ENCODE data around the gene IGF2BP2.

DNA sequence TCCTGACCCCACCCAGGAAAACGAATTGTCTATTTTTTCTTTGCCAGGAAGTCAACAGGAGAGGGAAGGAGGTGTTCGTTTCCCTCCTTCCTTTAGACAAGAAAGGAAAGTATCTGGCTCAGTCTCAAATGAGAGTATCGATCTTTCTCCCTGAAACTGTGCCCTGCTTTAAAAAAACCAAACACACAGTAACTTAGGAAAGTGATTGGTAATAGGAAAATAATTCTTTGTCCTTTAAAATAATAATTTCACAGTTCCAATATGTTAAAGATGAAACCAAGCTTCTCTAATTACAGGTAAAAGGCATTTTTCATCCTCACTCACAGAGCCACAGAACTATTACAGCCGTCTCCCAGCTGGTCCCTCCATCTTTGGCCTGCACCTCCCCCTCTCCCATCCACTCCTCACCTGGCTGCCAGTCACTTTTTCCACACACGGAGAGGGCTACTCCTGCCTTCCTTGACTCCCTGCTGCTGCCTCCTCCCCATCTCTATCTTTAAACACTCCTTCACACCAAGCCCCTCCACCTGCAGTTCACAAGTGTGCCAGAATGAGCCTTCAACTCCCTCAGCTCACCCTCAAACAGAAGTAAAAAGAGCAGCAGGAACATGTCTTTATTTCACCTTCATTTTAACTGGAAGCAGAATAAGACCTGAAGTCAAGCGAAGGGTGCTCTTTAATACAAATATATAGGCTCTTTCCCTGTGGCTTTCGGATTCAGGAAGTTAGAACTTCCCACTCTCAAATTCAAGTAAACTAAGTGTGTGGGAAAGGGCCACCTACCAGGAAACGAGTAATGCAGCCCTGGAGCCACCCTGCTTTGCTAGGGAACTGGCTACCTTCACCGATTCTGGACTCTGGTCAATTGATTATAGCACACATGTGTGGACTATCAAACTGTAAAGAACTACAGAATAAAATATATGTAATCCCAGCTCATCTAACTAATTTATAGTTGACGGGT lies 122.3 kb downstream of the IGF2BP2 start:
- TF ChIP-seq, protein P1, sequence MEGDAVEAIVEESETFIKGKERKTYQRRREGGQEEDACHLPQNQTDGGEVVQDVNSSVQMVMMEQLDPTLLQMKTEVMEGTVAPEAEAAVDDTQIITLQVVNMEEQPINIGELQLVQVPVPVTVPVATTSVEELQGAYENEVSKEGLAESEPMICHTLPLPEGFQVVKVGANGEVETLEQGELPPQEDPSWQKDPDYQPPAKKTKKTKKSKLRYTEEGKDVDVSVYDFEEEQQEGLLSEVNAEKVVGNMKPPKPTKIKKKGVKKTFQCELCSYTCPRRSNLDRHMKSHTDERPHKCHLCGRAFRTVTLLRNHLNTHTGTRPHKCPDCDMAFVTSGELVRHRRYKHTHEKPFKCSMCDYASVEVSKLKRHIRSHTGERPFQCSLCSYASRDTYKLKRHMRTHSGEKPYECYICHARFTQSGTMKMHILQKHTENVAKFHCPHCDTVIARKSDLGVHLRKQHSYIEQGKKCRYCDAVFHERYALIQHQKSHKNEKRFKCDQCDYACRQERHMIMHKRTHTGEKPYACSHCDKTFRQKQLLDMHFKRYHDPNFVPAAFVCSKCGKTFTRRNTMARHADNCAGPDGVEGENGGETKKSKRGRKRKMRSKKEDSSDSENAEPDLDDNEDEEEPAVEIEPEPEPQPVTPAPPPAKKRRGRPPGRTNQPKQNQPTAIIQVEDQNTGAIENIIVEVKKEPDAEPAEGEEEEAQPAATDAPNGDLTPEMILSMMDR (IDR thresholded peaks at IDR 0.05): no peak
- no peak for TF ChIP-seq CHD2 (IDR thresholded peaks at IDR 0.05; ENCODE audit: low read length, partially characterized antibody)
- TF ChIP-seq, protein P2, sequence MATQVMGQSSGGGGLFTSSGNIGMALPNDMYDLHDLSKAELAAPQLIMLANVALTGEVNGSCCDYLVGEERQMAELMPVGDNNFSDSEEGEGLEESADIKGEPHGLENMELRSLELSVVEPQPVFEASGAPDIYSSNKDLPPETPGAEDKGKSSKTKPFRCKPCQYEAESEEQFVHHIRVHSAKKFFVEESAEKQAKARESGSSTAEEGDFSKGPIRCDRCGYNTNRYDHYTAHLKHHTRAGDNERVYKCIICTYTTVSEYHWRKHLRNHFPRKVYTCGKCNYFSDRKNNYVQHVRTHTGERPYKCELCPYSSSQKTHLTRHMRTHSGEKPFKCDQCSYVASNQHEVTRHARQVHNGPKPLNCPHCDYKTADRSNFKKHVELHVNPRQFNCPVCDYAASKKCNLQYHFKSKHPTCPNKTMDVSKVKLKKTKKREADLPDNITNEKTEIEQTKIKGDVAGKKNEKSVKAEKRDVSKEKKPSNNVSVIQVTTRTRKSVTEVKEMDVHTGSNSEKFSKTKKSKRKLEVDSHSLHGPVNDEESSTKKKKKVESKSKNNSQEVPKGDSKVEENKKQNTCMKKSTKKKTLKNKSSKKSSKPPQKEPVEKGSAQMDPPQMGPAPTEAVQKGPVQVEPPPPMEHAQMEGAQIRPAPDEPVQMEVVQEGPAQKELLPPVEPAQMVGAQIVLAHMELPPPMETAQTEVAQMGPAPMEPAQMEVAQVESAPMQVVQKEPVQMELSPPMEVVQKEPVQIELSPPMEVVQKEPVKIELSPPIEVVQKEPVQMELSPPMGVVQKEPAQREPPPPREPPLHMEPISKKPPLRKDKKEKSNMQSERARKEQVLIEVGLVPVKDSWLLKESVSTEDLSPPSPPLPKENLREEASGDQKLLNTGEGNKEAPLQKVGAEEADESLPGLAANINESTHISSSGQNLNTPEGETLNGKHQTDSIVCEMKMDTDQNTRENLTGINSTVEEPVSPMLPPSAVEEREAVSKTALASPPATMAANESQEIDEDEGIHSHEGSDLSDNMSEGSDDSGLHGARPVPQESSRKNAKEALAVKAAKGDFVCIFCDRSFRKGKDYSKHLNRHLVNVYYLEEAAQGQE (IDR thresholded peaks at IDR 0.05): no peak
- no peak for TF ChIP-seq SMC3 (IDR thresholded peaks at IDR 0.05)
- TF ChIP-seq, protein P3, sequence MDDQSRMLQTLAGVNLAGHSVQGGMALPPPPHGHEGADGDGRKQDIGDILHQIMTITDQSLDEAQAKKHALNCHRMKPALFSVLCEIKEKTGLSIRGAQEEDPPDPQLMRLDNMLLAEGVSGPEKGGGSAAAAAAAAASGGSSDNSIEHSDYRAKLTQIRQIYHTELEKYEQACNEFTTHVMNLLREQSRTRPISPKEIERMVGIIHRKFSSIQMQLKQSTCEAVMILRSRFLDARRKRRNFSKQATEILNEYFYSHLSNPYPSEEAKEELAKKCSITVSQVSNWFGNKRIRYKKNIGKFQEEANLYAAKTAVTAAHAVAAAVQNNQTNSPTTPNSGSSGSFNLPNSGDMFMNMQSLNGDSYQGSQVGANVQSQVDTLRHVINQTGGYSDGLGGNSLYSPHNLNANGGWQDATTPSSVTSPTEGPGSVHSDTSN (IDR thresholded peaks at IDR 0.05): no peak
- no peak for TF ChIP-seq RAD21 (conservative IDR thresholded peaks at IDR 0.05 in 1 of 2, IDR thresholded peaks at IDR 0.05 in 1 of 2)
- no peak for TF ChIP-seq HDAC2 (IDR thresholded peaks at IDR 0.05)
- no peak for TF ChIP-seq EP300 (IDR thresholded peaks at IDR 0.05)
- no peak for TF ChIP-seq POLR2A (IDR thresholded peaks at IDR 0.05; ENCODE audit: low read length)
- TF ChIP-seq MAZ (IDR thresholded peaks at IDR 0.05; ENCODE audit: borderline replicate concordance, low read depth, low read length): no peak

Measured in A549 (cell line).